GM21526 (cell line): ENCODE measurements around the gene ABCG4.

Experiments used
- ATAC-seq: cut with Tn5 transposase; IDR thresholded peaks from one replicate; pipeline ENCODE4 v1.9.1; 2021; ENCODE audit warnings: moderate library complexity; ENCODE audit not compliant: unreplicated experiment, low FRiP score

ABCG4 gene

GRCh38 chr11:119205080-119205479, 56.2 kb downstream of the ABCG4 start:
- ATAC-seq, result no peak

GRCh38 chr11:119205574-119206510, 57.0 kb downstream of the ABCG4 start, which contains the start of gene CBL:
CBL (plus strand) TSS chr11:119206339; CDS start chr11:119206418, 79 bp downstream.
- peak; percentile 77 for ATAC-seq

GRCh38 chr11:119206511-119207414, 57.9 kb downstream of the ABCG4 start:
- ATAC-seq, result no peak

- no peak for ATAC-seq
These were observed 58.6 kb downstream of the ABCG4 start for GRCh38 chr11:119207415-119207960.

- ATAC-seq, result no peak
These were observed 60.3 kb downstream of the ABCG4 start for GRCh38 chr11:119209186-119209585.

- ATAC-seq, result no peak
These were observed 61.2 kb downstream of the ABCG4 start for GRCh38 chr11:119210050-119210449.
